ENCODE results near the gene CPNE7.
"Not testable (repeated sequence)": the region's sequence is repeated elsewhere in the genome, so short reads cannot be mapped to it uniquely, and the experiment has no call there.

The CPNE7 gene

DNA sequence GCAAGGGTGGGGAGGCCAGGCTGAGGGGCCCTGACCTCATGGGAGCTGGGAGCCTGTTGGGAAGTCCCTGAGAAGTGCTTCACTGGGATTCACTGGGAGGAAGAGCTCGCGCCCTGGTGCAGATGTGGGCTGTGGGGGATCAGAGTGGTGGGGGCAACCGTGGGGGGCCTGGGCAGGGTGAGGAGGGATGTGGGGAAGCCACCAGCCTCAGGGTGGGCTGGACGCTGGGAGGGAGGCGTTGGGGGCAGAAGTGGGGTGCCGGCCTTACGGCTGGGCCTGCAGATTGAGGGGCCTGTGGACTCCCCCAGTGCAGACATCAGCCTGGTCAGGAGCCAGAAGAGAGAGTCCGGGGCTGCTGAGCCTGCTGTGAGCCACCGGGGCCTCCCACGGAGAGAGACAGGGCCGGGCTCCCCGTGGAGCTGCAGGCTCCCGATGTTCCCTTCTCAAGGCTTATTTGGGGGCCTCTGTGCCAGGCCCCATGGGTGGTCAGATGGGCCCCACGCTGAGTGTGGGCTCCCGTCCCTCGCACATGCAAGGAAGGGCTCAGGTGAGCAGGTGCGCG is 45.7 kb downstream of the CPNE7 start:
- DNase-seq (ENCODE audit: low read depth in 2 of 3, low spot score in 2 of 3) = no peak

DNA sequence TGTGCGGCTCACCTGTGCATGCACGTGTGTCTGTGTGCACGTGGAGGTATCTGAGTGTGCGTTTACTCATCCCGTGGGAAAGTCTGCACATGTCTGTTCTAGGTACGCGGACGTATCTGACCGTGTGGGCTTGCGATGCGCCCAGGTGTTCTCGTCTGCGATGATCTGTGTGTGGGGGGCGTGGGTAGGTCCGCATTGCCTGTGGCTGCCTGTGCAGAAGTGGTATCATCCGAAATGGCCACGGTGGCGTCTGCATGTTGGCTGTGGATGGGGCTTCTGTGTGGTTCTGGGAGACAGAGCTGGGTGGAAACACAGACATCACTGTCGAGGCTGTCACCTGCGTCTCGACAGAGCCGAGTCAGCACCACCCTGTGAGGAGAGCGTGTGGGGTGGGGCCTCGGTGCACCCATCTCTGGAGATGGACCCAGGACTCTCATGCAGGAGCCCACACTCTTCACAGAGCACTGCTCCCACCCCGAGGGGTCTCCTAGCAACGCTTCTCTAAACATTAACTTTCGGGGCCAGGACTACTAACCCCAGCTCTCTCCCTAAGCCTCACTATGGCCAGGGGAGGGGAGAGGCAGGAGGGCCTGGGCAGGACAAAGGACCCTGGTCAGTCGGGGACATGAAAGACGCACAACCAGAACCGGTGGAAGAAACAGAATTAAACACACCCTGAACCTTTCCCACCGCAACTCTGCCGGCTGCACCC is 46.3 kb downstream of the CPNE7 start:
- DNase-seq (ENCODE audit: low read depth in 2 of 3, low spot score in 2 of 3) = no peak

GRCh38 chr16:89623511-89624261 is 48.1 kb downstream of the CPNE7 start:
- no peak for DNase-seq (ENCODE audit: low read depth in 2 of 3, low spot score in 2 of 3)

DNA sequence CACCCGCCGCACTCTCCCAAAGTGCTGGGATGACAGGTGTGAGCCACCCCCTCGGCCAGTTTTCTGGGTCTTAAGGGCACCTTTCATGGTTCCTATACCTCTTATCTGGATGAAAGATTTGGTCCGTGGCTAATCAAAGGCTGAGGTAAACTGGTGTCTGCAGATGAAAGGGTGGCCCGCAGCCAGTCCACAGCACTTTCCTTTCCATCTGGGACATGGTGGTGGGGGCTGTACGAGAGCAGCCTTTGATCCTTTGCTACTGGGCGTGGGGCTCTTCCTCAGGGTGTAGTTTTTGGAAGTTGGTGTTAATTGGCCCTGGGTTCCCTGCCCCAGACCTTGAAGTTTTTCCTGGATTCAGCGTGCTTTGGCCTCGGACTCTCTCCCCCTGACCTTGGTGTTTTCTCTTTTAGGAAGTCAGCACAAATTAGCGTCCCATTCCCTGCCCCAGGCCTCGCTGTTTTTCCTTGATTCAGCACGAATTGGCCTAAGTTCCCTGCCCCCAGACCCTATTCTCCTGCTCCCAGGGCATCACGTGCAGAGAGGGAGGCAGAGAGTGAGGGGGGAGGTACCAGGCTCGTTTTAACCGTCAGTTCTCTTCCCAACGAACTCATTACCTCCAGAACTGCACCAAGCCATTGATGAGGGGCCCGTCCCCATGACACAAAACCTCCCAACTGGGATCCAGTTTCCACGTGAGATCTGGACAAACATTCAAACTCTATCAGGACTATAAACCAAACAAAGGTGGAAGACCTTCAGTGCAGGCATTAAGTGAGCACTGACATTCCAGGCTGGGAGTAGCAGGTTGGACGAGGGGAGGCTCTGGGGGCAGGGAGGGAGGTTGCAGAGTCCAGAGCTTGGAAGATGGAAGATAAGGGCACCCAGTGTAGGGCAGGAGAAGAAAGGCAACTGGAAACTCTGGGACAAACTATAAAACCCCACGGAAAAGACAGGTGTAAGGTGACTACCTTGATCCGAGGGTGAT is 49.5 kb downstream of the CPNE7 start:
- no peak for DNase-seq (ENCODE audit: low read depth in 2 of 3, low spot score in 2 of 3)

DNA sequence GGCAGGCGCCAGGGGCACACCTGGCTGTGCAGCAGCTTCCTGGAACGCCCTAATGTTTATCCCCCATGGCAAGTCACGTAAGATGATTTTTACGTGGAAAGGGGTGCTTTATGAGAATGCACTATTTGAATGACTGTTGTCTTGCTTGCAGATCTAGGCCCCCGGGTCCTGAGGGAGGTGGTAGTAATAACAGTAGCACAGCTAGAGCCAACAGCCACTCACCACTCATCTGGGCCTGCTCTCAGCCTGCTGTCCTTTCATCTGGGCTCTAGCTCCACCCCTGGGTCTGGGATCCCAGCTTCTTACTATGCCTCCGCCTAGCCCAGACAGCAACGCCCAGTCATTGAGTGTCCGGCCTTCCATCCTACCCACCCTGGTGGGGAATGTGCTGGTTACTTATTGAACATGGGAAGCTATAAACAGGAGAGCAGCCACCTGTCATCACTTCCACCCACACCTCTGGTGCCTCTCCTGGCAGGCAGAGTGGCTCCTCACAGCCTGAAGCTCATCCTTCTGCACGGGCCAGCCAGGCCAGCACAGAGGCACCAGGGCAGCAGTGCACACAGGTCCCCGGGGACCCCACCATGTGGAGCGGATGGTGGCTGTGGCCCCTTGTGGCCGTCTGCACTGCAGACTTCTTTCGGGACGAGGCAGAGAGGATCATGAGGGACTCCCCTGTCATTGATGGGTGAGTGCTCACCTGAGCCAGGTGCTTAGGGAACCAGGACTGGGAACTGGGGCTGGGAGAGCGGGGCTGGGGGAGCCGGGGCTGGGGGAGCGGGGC is 54.5 kb downstream of the CPNE7 start:
- DNase-seq (ENCODE audit: low read depth in 2 of 3, low spot score in 2 of 3) = no peak

DNA sequence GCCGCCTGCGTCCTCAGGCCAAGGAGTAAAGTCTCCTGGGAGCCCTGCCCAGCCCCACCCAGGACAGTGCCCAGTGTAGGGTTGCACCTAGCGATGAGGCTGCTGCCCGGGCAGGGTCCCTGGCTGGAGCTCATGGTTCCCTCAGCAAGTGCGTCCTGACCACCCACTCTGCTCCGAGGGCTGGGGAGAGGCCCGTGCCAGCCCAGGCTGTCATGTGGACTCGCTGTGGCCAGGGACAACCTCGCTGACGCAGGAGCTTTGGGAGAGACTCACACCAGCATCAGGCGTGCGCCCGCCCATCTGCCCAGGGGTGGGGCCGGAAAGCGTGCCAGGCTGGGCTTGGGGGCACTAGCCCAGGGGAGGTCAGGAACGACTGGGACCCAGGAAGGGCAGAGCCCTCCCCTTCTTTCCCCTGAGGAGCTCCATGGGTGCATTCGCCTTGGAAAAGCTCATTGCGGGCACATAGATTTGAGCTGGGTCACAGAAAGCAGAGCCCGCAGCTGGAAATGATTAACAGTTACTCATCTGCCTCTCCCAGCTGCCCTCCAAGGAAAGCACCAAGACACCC is 57.6 kb downstream of the CPNE7 start:
- no peak for DNase-seq (ENCODE audit: low read depth in 2 of 3, low spot score in 2 of 3)

- DNase-seq (ENCODE audit: low read depth in 2 of 3, low spot score in 2 of 3) = not testable (repeated sequence)
Observed at GRCh38 chr16:89634463-89635385, 59.2 kb downstream of the CPNE7 start.

DNA sequence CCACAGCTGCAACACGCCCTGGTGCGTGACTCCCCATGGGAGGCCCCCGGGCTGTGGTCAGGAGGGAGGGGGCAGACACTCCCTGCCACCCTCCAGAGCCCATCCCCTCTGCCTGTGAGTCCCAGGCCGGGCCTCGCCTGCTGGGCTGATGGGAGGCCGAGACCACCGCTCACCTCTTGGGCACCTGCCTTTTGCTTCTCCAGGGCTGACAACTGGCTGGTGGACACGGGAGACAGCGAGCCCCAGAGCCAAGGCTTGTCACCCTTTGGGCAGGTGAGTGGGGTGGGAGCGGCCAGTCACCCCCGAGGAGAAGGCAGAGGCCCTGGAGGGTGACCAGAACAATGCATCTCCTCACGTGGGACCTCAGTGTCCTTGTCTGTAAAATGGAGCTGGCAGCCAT is 61.1 kb downstream of the CPNE7 start:
- no peak for DNase-seq (ENCODE audit: low read depth in 2 of 3, low spot score in 2 of 3)

- no peak for DNase-seq (ENCODE audit: low read depth in 2 of 3, low spot score in 2 of 3)
Observed at GRCh38 chr16:89637379-89637778, 61.8 kb downstream of the CPNE7 start.

- DNase-seq (ENCODE audit: low read depth in 2 of 3, low spot score in 2 of 3) = no peak
Observed at GRCh38 chr16:89638455-89638854, 62.9 kb downstream of the CPNE7 start.

- DNase-seq (ENCODE audit: low read depth in 2 of 3, low spot score in 2 of 3) = no peak
Observed at GRCh38 chr16:89639385-89639784, 63.8 kb downstream of the CPNE7 start.

DNA sequence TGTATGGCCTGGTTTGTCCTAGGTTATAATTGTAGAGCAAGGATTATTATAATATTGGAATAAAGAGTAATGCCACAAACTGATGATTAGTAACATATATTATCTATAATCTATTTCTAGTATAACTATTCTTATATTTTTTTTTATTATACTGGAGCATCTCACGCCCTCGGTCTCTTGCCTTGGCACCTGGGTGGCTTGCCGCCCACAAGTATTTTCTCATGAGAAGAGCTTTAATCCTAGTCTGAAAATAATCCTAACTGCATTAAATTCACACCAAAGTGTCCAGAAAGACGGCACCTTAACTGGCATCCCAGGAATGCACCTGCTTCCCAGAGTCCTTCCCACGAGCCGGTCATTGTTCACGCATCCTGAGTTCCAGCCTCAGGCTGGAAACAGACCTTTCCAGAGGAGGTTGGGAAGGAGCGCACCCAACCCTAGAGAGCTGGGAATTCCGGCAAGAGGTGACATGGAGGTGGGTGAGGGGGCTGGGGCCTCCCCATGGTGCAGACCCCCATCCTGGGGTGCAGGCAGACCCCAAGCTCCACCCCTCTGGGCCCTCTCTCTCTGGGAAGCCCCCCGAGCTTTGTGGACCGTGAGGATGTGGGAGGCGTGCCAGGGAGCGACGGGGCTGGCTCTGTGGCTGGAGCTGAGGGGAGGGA is 66.0 kb downstream of the CPNE7 start:
- DNase-seq (ENCODE audit: low read depth in 2 of 3, low spot score in 2 of 3) = no peak

DNA sequence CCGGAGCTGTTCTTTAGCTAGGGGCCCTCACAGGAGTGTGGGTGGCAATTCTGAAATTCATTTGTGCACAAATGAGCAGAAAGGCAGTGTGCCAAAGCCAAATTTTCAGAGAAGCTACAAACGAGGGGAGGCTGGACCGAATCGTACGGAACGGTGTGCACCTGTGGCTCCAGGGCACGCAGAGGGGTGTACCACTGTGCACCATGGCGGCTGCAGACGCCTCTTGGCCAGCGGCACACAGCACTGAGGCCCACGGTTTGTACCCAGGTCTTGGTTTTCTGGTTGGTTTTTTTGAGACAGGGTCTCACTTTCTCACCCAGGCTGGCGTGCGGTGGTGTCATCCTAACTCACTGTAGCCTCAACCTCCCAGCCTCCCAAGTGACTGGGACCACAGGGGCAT is 67.0 kb downstream of the CPNE7 start:
- no peak for DNase-seq (ENCODE audit: low read depth in 2 of 3, low spot score in 2 of 3)

DNA sequence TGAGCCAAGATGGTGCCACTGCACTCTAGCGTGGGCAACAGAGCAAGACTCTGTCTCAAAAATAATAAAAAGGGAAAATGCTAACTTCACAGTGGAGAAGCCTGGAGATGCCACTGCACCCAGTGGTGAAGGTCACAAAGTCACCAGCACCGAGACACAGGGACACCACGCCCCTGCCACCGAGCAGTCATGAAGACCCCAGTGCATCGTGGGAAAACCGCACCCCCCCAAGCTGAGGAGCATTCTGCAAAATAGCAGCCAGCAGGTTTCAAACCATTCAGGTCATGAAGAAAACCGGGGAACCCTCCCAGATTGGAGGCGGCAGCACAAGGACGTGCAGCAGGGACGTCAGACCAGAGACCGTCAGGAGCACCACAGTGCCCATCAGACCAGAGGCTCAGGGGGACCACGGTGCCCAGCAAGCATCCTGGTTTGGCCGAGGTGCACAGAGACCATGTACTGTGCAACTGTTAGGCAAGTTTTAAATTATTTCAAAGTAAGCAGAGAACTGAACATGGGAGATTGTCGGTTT is 68.3 kb downstream of the CPNE7 start:
- DNase-seq (ENCODE audit: low read depth in 2 of 3, low spot score in 2 of 3) = no peak

DNA sequence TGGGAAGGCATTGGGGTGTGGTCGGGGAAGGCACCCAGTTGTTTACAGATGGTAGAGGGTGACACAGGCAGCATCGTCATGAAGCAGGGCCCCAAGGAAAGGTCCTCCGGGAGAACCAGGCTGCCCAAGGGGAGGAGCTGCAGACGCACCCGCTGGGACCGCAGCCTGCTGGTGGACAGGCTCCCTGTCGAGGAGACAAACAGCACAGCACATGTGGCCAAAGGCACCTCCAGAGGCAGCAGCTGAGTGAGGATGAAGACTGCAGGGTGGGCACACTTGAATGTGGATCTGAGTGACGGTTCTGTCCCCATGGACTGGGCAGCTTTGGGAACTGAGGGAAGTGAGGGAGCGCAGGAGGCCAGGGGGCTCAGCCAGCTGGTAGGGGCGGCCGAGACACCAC is 69.6 kb downstream of the CPNE7 start:
- DNase-seq (ENCODE audit: low read depth in 2 of 3, low spot score in 2 of 3) = no peak

DNA sequence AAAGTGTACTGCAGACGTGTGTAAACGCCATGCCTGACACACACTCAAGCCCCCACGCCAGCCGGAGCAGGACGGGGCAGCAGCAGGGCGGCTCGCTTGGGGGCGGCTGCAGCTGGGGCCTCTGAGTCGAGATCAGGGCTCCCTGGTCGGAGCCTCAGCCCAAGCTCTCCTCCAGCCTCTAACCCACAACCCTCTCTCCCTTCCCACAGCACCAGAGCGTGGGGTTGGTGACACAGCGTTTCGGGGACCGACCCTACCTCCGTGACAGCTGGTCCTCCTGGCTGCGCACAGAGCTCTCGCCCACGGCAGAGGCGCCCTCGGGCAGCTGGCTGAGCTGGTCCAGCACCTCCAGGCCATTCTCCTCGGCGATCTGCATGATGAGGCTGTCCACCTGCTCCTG is 70.7 kb downstream of the CPNE7 start:
- no peak for DNase-seq (ENCODE audit: low read depth in 2 of 3, low spot score in 2 of 3)
